ENCODE results near the gene PSMB2.
"Not testable (repeated sequence)": the region's sequence is repeated elsewhere in the genome, so short reads cannot be mapped to it uniquely, and the experiment has no call there.

Gene PSMB2

DNA sequence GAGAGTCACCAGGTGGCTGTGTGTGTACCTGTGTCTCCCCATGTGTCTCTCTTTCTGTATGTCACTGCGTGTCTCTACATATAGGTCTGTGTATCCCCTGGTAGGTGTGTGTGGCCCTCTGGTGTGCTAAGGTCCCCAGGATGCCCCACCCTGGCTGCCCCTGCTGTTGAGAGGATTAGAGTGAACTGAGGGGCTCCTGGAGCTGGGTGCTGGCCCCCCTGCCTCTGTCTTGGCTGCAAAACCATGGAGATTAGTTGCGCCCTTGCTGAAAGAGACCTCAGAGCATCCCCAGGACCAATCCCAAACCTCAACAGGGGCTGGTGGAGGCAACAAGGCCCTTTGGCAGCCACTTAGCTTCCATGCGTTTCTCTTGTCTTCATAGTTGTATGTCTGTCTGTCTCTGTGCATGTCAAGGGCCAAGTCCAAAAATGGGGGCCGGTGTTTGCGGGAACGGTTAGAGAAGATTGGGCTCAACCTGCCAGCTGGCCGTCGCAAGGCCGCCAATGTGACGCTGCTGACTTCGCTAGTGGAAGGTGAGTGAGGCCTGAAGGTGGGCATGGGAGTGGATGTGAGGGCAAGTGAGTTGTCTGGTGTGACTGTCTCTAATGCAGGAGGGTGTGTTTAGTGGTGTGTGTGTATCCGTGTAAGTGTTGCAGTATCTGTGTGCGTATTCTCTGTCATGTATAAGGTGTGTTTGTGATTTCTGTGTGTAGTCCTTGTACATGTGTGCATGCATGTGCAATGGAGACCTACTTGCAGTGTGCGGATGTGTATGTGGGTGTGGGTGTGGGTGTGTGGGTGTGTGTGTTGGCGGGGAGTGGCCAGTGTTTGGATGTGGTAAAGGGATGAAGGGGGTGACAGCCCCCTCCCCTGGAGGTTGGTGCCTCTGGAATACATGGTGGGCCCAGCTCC, 51.6 kb downstream of the PSMB2 start:
- Histone ChIP-seq H3K4me2 (ENCODE audit: low read length) (no peak overlapping the region), H2AFZ (ENCODE audit: low read depth, low read length) (no peak overlapping the region), H3K27me3 (ENCODE audit: low read depth, low read length) (no peaks in the 10 kb centered on the region), H3K36me3 (replicated peaks; ENCODE audit: low read depth, low read length) (no peaks in the 10 kb centered on the region), H3K27ac (ENCODE audit: low read length) (no peak overlapping the region), H3K4me1 (ENCODE audit: low read length) (no peaks in the 10 kb centered on the region), H3K9me3 (ENCODE audit: insufficient read depth, low read length) (no peaks in the 10 kb centered on the region), H3K4me3 (ENCODE audit: low read length) (no peak overlapping the region), H3K9ac (ENCODE audit: low read length) (no peak overlapping the region), H4K20me1 (ENCODE audit: insufficient read depth, low read length) (no peaks in the 10 kb centered on the region), H3K79me2 (ENCODE audit: low read length) (no peaks in the 10 kb centered on the region)
- no peak for TF ChIP-seq EZH2phosphoT487 (IDR thresholded peaks at IDR 0.05; ENCODE audit: low read depth)

DNA sequence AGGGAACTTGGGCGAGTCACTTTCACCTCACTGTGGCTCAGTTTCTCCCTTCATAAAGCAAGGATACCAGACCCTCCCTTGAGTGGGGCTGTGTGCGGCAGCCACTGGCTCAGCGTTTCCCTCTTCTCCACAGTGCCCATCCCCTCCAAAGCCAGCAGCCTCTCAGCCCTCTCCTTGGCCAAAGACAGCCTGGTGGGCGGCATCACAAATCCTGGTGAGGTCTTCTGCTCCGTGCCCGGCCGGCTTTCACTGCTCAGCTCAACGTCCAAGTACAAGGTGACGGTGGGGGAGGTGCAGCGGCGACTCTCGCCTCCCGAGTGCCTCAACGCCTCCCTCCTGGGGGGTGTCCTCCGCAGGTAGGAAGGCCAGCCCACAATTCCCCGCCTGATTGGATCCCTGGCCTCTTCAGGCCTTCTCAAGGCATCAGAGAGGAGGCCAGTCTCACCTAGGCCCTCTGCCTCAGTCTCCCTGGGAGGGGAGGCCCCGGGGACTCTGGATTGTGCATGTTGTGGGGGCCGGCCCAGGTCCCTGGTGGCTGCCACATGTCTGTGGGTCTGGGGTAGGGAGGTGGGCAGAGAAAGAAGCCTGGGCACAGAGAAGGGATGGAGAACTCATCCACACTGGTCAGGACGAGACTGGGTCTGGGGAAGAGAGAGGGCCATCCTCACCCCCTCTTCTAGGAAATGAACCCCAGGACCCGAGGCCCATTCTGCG, 53.0 kb downstream of the PSMB2 start:
- Histone ChIP-seq H3K9ac (ENCODE audit: low read length) (no peak overlapping the region), H3K4me1 (ENCODE audit: low read length) (no peaks in the 10 kb centered on the region), H3K9me3 (ENCODE audit: insufficient read depth, low read length) (no peaks in the 10 kb centered on the region)

GRCh38 chr1:35587736-35588135, 53.6 kb downstream of the PSMB2 start:
- H2AFZ ChIP-seq (ENCODE audit: low read depth, low read length): no peak overlapping the region
- no peak overlapping the region for H3K9ac ChIP-seq (ENCODE audit: low read length)
- no peak overlapping the region for H3K4me2 ChIP-seq (ENCODE audit: low read length)
- no peaks in the 10 kb centered on the region for H4K20me1 ChIP-seq (ENCODE audit: insufficient read depth, low read length)
- no peaks in the 10 kb centered on the region for H3K27me3 ChIP-seq (ENCODE audit: low read depth, low read length)
- H3K4me3 ChIP-seq (ENCODE audit: low read length): no peak overlapping the region
- no peaks in the 10 kb centered on the region for H3K79me2 ChIP-seq (ENCODE audit: low read length)
- no peaks in the 10 kb centered on the region for H3K4me1 ChIP-seq (ENCODE audit: low read length)
- no peaks in the 10 kb centered on the region for H3K36me3 ChIP-seq (replicated peaks; ENCODE audit: low read depth, low read length)
- no peaks in the 10 kb centered on the region for H3K9me3 ChIP-seq (ENCODE audit: insufficient read depth, low read length)
- H3K27ac ChIP-seq (ENCODE audit: low read length): no peak overlapping the region
- TF ChIP-seq EZH2phosphoT487 (IDR thresholded peaks at IDR 0.05; ENCODE audit: low read depth): no peak
- TF ChIP-seq, protein P1, sequence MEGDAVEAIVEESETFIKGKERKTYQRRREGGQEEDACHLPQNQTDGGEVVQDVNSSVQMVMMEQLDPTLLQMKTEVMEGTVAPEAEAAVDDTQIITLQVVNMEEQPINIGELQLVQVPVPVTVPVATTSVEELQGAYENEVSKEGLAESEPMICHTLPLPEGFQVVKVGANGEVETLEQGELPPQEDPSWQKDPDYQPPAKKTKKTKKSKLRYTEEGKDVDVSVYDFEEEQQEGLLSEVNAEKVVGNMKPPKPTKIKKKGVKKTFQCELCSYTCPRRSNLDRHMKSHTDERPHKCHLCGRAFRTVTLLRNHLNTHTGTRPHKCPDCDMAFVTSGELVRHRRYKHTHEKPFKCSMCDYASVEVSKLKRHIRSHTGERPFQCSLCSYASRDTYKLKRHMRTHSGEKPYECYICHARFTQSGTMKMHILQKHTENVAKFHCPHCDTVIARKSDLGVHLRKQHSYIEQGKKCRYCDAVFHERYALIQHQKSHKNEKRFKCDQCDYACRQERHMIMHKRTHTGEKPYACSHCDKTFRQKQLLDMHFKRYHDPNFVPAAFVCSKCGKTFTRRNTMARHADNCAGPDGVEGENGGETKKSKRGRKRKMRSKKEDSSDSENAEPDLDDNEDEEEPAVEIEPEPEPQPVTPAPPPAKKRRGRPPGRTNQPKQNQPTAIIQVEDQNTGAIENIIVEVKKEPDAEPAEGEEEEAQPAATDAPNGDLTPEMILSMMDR (IDR thresholded peaks at IDR 0.05; ENCODE audit: low read depth, low read length): no peak

More for the DNA sequence above, 53.0 kb downstream of the PSMB2 start:
- no peak overlapping the region for H2AFZ ChIP-seq (ENCODE audit: low read depth, low read length)
- H3K4me2 ChIP-seq (ENCODE audit: low read length): no peak overlapping the region
- H3K79me2 ChIP-seq (ENCODE audit: low read length): no peaks in the 10 kb centered on the region
- TF ChIP-seq EZH2phosphoT487 (IDR thresholded peaks at IDR 0.05; ENCODE audit: low read depth): no peak
- TF ChIP-seq, protein P1 (IDR thresholded peaks at IDR 0.05; ENCODE audit: low read depth, low read length): no peak
- H3K4me3 ChIP-seq (ENCODE audit: low read length): no peak overlapping the region
- no peaks in the 10 kb centered on the region for H3K27me3 ChIP-seq (ENCODE audit: low read depth, low read length)
- no peak overlapping the region for H3K27ac ChIP-seq (ENCODE audit: low read length)
- no peaks in the 10 kb centered on the region for H3K36me3 ChIP-seq (replicated peaks; ENCODE audit: low read depth, low read length)
- no peaks in the 10 kb centered on the region for H4K20me1 ChIP-seq (ENCODE audit: insufficient read depth, low read length)

- H3K27ac ChIP-seq (ENCODE audit: low read length): no peak overlapping the region
- H3K79me2 ChIP-seq (ENCODE audit: low read length): no peaks in the 10 kb centered on the region
- H3K9ac ChIP-seq (ENCODE audit: low read length): no peak overlapping the region
- H3K27me3 ChIP-seq (ENCODE audit: low read depth, low read length): no peaks in the 10 kb centered on the region
- no peak overlapping the region for H3K4me2 ChIP-seq (ENCODE audit: low read length)
- no peak overlapping the region for H3K4me3 ChIP-seq (ENCODE audit: low read length)
- H4K20me1 ChIP-seq (ENCODE audit: insufficient read depth, low read length): no peaks in the 10 kb centered on the region
- no peaks in the 10 kb centered on the region for H3K36me3 ChIP-seq (replicated peaks; ENCODE audit: low read depth, low read length)
- H2AFZ ChIP-seq (ENCODE audit: low read depth, low read length): no peak overlapping the region
- no peaks in the 10 kb centered on the region for H3K4me1 ChIP-seq (ENCODE audit: low read length)
- no peaks in the 10 kb centered on the region for H3K9me3 ChIP-seq (ENCODE audit: insufficient read depth, low read length)
- TF ChIP-seq, protein P1 (IDR thresholded peaks at IDR 0.05; ENCODE audit: low read depth, low read length): no peak
- TF ChIP-seq EZH2phosphoT487 (IDR thresholded peaks at IDR 0.05; ENCODE audit: low read depth): no peak
Measured at GRCh38 chr1:35586808-35587207, 54.5 kb downstream of the PSMB2 start.

DNA sequence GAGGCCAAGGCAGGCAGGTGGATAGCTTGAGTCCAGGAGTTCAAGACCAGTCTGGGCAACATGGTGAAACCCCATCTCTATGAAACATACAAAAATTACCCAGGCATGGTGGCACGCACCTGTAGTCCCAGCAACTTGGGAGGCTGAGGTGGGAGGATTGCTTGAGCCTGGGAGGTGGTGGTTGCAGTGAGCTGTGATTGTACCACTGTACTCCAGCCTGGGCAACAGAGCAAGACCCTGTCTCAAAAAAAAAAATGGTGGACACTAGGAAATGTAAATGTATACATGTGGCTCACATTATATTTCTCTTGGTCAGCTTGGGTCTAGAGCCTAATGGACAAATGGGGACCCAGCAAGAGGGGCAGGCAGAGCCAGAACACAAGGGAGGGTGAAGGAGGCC, 55.5 kb downstream of the PSMB2 start:
- not testable (repeated sequence) for H3K4me3 ChIP-seq (ENCODE audit: low read length); H3K27me3 ChIP-seq (ENCODE audit: low read depth, low read length); H3K4me1 ChIP-seq (ENCODE audit: low read length); H3K27ac ChIP-seq (ENCODE audit: low read length); H4K20me1 ChIP-seq (ENCODE audit: insufficient read depth, low read length); H3K79me2 ChIP-seq (ENCODE audit: low read length); H3K9me3 ChIP-seq (ENCODE audit: insufficient read depth, low read length); H3K4me2 ChIP-seq (ENCODE audit: low read length); H3K36me3 ChIP-seq (replicated peaks; ENCODE audit: low read depth, low read length); H3K9ac ChIP-seq (ENCODE audit: low read length); H2AFZ ChIP-seq (ENCODE audit: low read depth, low read length)
